Esophagus squamous epithelium (tissue), 5 donors: Measurements from ENCODE around the gene SULT1B1. TPM values are rescaled to one million over a fixed set of nuclear protein-coding genes. Genes with fewer than 3 reads are reported as not detected.

Experiments
- DNase-seq: peaks from one replicate; lab custom pipeline; 2025; lab: John Stamatoyannopoulos, UW
- H3K27ac ChIP-seq, 4 donors: fragments of 200-600 bp; sonication (generic); one replicate each; pipeline ENCODE4 v1.5.1; 2016 to 2019; ENCODE audit warnings: mild to moderate bottlenecking in 1 of 4
- H3K27me3 ChIP-seq, 4 donors: fragments of 200-600 bp; sonication (generic); 1 replicate in 3 of 4; 2 replicates in 1 of 4; pipeline versions ENCODE4 v1.5.1 to v1.6.0; 2017 to 2021; ENCODE audit warnings: antibody characterized with exemption in 1 of 4
- H3K36me3 ChIP-seq, 3 donors: fragments of 200-600 bp; sonication (generic); one replicate each; pipeline ENCODE4 v1.5.1; 2016 to 2019
- H3K4me1 ChIP-seq, 3 donors: fragments of 200-600 bp; sonication (generic); one replicate each; pipeline ENCODE4 v1.5.1; 2017 to 2019
- H3K4me3 ChIP-seq, 4 donors: fragments of 200-600 bp; sonication (generic); 1 replicate in 3 of 4; 2 replicates in 1 of 4; pipeline ENCODE4 v1.5.1; 2016 to 2019; ENCODE audit warnings: mild to moderate bottlenecking in 2 of 4, moderate library complexity in 1 of 4
- H3K9me3 ChIP-seq, 3 donors: fragments of 200-600 bp; sonication (generic); one replicate each; pipeline ENCODE4 v1.5.1; 2016 to 2019
- POLR2A ChIP-seq, 4 donors: fragments of 450-650 bp; IDR thresholded peaks; one replicate each; pipeline ENCODE4 v1.6.1; 2017; ENCODE audit warnings: antibody characterized with exemption in 4 of 4, mild to moderate bottlenecking in 4 of 4, moderate library complexity in 3 of 4
- WGBS, 2 donors: methylation state at CpG; one replicate each; pipeline ENCODE4 v1.1.5; 2018; 5-methylcytosine and 5-hydroxymethylcytosine counted together
- intact Hi-C: fragments of 100-400 bp; cut with DNase I; formaldehyde crosslinking; loops from one replicate; pipeline ENCODE4 v1.15.0; 2022
- total RNA-seq, 4 donors: library from RNA; depleted of rRNA; stranded (reverse); fragments of >200 nt; gene quantifications; one replicate each; pipeline ENCODE4 v1.1.0, GENCODE V29; 2016
- TF ChIP-seq, protein P1 (sequence below), 6 experiments: fragments of 450-650 bp in 4 of 6; fragments of 200-600 bp in 2 of 6; sonication (generic) in 2 of 6; IDR thresholded peaks; one replicate each; pipeline ENCODE4 v1.5.1; 2016 to 2019; ENCODE audit warnings: antibody characterized with exemption in 6 of 6, mild to moderate bottlenecking in 4 of 6, moderate library complexity in 4 of 6
- donor health status: DM: yes; HTN: yes; CAD: no.

The SULT1B1 gene
- total RNA-seq, 4 donors from 2014 or later, result 0.57 to 1.7 (median 1.0) TPM

DNA sequence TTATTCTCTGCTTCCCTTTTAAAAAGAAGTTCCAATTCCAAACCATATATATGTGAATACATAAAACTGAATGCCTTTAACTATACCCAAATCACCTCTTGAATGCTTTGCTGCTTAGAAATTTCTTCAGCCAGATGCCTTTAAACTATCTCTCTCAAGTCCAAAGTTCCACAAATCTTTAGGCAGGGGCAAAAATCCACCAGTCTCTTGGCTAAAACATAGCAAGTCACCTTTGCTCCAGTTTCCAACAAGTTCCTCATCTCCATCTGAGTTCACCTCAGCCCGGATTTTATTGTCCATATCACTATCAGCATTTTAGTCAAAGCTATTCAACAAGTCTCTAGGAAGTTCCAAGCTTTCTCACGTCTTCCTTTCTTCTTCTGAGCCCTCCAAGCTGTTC, 49.8 kb downstream of the SULT1B1 start:
- no peak overlapping the region for H3K4me3 ChIP-seq
- no peak for DNase-seq
- no peaks in the 10 kb centered on the region for H3K27me3 ChIP-seq
- peaks cover 0 to 11% (median 2%) of the 10 kb centered on the region in 3 donors for H3K4me1 ChIP-seq
- no peaks in the 10 kb centered on the region for H3K36me3 ChIP-seq
- WGBS, 2 donors, result 84 to 89% methylated on average over 2 of the region's 2 CpGs
- no peak for TF ChIP-seq POLR2A (IDR thresholded peaks at IDR 0.05)
- TF ChIP-seq, protein P1, sequence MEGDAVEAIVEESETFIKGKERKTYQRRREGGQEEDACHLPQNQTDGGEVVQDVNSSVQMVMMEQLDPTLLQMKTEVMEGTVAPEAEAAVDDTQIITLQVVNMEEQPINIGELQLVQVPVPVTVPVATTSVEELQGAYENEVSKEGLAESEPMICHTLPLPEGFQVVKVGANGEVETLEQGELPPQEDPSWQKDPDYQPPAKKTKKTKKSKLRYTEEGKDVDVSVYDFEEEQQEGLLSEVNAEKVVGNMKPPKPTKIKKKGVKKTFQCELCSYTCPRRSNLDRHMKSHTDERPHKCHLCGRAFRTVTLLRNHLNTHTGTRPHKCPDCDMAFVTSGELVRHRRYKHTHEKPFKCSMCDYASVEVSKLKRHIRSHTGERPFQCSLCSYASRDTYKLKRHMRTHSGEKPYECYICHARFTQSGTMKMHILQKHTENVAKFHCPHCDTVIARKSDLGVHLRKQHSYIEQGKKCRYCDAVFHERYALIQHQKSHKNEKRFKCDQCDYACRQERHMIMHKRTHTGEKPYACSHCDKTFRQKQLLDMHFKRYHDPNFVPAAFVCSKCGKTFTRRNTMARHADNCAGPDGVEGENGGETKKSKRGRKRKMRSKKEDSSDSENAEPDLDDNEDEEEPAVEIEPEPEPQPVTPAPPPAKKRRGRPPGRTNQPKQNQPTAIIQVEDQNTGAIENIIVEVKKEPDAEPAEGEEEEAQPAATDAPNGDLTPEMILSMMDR (IDR thresholded peaks at IDR 0.05), result no peak
- no peaks in the 10 kb centered on the region for H3K9me3 ChIP-seq
- no peak overlapping the region for H3K27ac ChIP-seq
- intact Hi-C loops, result no loop called here

DNA sequence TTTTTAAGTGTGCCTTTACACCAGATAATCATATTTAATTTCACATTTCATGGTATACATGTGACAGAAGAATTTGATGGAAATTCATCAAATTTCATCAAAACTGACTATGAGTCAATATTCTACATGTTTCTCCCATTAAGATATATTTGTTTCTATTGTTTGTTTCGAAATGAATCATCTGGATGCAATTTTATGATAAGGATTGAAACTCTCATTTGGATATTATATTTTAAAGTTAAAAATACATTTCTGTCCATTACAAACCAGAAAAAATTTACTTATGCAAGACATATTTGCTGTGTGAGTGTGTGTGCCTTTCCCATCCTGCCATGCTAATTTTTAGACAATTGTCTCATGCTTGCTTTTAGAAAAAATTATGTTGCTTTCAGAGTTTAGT, 52.2 kb downstream of the SULT1B1 start:
- 20 to 38% methylated on average over 1 of the region's 1 CpG for WGBS, 2 donors
- H3K27ac ChIP-seq, result peak overlapping the region in 1 of 4 donors; percentile 42

DNA sequence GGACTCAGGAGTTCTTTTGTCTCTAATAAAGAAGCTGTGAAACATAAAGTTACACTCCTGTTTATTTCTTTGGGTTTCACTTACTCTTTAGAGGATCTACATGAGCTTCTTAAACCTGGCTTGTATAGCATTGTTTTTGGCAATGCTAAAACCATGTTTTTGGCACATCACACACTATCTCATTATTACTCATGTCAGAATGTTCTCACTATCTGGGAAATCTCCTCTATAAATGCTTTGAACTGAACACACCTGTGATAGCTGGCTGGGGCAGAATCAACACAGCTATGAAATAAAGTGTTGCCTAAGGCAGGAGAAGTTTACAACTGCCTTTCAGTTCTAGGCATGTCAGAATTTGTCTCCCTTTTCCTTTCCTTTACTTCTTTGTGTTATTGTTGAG, 52.6 kb downstream of the SULT1B1 start:
- Histone ChIP-seq H3K27me3 (no peaks in the 10 kb centered on the region), H3K9me3 (no peaks in the 10 kb centered on the region)

More for the DNA sequence above, 52.2 kb downstream of the SULT1B1 start:
- DNase-seq, result no peak
- no peaks in the 10 kb centered on the region for H3K36me3 ChIP-seq
- no peak for TF ChIP-seq POLR2A (IDR thresholded peaks at IDR 0.05)
- TF ChIP-seq, protein P1 (IDR thresholded peaks at IDR 0.05), result no peak
- intact Hi-C loops, result no loop called here
- no peaks in the 10 kb centered on the region for H3K27me3 ChIP-seq
- H3K4me1 ChIP-seq, result peaks cover 0 to 11% (median 2%) of the 10 kb centered on the region in 3 donors
- H3K9me3 ChIP-seq, result no peaks in the 10 kb centered on the region
- no peak overlapping the region for H3K4me3 ChIP-seq

DNA sequence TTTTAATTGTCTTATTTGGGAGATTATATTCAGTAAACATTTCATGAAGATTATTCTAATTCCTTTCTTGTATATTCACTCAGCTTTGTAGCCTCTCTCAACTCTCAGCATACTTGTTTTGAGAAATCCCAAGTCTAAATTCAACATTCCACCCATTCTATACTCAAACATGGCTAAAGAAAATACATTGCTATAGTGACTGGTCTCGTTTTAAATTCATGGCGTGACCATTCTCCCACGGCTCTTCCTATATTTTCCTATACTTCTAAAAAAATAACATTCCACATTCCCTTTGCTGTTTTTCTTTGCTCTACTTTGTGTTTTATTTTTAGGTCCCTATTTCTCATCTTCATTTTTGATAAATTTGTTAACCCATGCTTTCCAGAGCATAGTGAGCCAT, 58.2 kb downstream of the SULT1B1 start:
- H3K9me3 ChIP-seq, result no peaks in the 10 kb centered on the region
- DNase-seq, result no peak
- no peaks in the 10 kb centered on the region for H3K4me1 ChIP-seq
- TF ChIP-seq, protein P1 (IDR thresholded peaks at IDR 0.05), result no peak
- no peak for TF ChIP-seq POLR2A (IDR thresholded peaks at IDR 0.05)
- intact Hi-C loops, result no loop called here
- WGBS, 2 donors, result 88 to 94% methylated on average over 3 of the region's 3 CpGs
- no peak overlapping the region for H3K27ac ChIP-seq
- H3K36me3 ChIP-seq, result no peaks in the 10 kb centered on the region
- no peak overlapping the region for H3K4me3 ChIP-seq
- H3K27me3 ChIP-seq, result no peaks in the 10 kb centered on the region

More for the DNA sequence above, 52.6 kb downstream of the SULT1B1 start:
- TF ChIP-seq, protein P1 (IDR thresholded peaks at IDR 0.05), result no peak
- TF ChIP-seq POLR2A (IDR thresholded peaks at IDR 0.05), result no peak
- H3K4me1 ChIP-seq, result peaks cover 0 to 11% (median 2%) of the 10 kb centered on the region in 3 donors
- H3K36me3 ChIP-seq, result no peaks in the 10 kb centered on the region
- no peak overlapping the region for H3K27ac ChIP-seq
- intact Hi-C loops, result no loop called here
- no peak for DNase-seq
- no peak overlapping the region for H3K4me3 ChIP-seq

DNA sequence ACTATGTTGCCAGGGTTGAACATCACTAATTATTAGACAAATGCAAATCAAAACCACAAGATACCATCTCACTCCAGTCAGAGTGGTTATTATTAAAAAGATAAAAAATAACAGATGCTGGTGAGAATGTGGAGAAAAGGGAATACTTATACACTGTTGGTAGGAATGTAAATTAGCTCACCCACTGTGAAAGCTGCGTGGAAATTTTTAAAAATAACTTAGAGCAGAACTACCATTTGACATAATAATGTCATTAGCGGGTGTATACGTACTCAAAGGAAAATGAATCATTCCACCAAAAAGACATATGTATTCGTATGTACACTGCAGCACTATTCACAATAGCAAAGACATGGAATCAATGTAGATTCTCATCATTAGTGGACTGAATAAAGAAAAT, 58.7 kb downstream of the SULT1B1 start:
- H3K27me3 ChIP-seq, result no peaks in the 10 kb centered on the region
- TF ChIP-seq, protein P1 (IDR thresholded peaks at IDR 0.05), result no peak
- TF ChIP-seq POLR2A (IDR thresholded peaks at IDR 0.05), result no peak
- no peaks in the 10 kb centered on the region for H3K4me1 ChIP-seq
- WGBS, 2 donors, result 77 to 89% methylated on average over 4 of the region's 4 CpGs
- H3K27ac ChIP-seq, result no peak overlapping the region
- no peak for DNase-seq
- intact Hi-C loops, result no loop called here
- no peaks in the 10 kb centered on the region for H3K9me3 ChIP-seq
- no peaks in the 10 kb centered on the region for H3K36me3 ChIP-seq
- no peak overlapping the region for H3K4me3 ChIP-seq
